Fibroblast of peridontal ligament (primary cell): Measurements from ENCODE around the gene TRAF7.

Experiments
- DNase-seq: peaks from one replicate; pipeline ENCODE4 v3.0.0-alpha.2; 2010; ENCODE audit errors: extremely low read depth

The TRAF7 gene

DNA sequence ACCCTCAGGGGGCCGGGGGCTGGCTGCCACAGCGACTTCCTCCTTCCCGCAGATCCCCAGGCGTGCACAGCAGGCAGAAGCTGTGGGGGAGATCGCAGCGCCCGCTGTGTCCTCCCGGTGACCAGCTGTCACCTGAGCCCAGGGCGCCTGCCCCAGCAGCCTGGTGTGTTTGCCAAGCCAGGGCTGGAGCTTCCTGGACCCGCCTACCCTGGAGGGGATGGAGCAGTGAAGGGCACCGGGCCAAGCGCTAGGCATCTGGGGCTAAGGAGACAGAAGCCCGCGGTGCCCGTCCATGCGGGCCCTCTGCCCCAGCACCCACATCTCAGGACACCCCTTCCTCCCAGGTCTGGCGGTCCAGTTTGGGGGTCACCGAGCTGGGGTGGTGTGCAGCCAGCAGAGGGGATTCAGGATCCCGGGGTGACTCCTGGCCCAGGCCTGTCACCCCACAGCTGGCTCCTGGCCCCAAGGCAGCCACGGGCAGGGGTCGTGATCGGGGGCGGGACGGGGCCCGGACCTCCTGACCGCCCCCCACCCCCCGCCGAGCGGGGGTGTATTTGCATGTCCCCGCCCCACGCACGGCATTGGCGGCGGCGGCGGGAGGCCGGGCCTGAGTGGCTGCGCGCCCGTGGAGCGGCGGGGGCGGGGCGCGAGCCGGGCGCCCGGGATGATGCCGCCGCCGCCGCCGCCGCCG lies 7.5 kb upstream of the TRAF7 start, which contains the start of gene RAB26:
TSS of gene RAB26 (plus strand) at position 645 of the 691 bp plus-strand sequence. CDS start 159 bp downstream, outside the sequence.
- peak; percentile 24 for DNase-seq

DNA sequence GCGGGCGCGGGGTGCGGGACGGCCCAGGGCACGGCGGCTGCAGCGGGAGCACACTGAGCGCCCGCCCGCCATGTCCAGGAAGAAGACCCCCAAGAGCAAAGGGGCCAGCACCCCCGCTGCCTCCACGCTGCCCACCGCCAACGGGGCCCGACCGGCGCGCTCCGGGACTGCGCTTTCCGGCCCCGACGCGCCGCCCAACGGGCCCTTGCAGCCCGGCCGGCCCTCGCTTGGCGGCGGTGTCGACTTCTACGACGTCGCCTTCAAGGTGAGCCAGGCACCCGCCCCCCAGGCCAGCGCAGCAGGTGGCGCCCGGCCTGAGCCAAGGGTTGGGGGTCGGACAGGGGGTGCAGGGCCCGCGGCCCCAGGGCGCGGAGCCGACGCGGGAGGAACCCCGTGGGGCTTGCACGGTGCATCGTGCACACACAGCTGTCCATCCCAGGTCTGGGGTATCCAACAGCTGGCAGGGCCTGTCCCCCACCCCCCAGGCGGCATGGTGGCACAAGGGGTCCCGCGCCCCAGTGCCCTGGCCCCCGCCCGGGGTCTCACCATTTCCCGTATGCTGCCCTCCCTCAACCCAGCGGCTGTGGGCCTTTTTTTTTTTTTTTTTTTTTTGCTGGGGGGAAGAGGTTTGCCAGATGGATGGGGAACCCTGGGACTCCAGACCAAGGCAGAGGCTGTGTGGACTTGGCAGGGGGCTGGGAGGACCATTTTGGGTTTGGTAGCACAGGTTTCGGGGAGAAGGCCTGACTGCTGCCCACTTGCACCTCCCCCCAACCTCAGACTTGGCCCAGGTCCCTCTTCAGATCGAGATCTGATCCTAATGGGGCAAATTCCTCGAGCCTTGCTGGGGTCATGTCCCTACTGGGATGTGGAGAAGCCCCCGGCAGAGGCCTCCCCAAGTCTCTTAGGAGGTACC lies 6.6 kb upstream of the TRAF7 start:
- DNase-seq = no peak

- no peak for DNase-seq
These were observed 5.8 kb upstream of the TRAF7 start for GRCh38 chr16:2149630-2150417.

DNA sequence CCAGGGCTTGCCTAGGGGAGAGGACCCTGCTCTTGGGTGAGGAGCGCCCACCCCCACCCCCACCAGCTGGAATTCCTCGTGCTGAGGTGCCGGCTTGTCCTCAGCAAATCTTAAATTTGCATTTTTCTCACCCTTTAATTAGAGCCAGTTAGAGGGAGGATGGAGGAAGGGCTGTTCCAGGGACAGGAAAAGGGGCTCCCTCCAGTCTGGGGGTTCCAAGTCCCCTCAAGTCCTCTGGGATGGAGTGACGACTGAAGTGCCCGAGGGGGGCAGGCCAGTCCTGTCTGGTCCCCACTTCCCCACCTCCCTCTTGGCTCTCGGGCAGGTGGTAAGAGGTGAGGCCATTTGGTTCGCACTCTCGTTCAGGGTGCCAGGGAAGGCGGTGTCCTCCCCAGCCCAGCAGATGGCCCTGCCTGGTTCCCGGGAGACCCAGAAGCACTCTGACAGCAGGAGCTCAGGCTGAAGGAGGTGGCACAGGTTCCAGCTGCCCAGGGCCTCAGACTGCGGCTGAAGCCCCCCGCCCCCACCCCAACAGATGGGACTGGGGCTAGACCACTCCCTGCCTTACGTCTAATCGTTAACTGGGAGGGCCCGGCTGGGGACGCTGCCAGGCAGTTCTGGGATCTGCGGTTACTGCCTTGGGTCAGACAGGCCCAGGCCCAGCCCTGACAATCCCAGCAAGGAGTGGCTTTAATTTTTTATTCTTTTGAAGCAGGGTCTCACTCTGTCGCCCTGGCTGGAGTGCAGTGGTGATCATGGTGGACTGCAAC lies 5.0 kb upstream of the TRAF7 start:
- no peak for DNase-seq

DNA sequence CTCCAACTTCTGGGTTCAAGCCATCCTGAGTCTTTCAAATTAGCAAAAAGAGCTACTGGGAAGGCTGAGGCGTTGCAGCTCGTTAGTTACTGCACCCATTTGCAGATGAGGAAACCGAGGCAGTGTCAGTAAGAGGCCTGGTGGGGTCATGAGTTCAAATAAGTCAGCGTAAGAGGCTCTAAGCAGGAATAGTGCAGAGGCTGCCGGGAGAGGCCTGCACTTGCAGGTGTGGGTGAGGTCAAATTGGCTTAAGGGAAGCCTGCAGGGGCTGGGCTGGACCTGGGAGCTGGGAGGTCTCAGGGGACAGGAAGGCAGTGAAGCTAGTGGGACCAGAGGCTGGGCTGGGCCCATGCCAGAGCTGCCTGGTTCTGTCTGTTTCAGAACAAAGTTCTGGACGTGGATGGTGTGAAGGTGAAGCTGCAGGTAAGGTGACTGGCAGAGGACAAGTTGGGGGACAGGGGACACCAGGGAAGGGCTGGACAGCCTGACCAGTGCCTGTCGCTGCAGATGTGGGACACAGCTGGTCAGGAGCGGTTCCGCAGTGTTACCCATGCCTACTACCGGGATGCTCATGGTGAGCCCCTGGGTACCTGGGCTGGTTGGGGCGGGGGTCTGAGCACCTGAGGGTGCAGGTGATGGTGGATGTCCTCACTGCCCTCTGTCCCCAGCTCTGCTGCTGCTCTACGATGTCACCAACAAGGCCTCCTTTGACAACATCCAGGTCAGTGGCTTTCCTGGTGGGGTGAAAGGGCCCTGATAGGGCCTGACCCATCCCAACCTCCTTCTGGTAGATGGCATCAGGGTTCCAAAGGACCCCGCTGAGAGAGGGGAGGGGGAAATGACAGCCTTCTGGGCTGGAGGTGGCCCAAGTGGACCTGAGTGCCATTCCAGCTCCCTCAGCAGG lies 4.1 kb upstream of the TRAF7 start:
- no peak for DNase-seq

GRCh38 chr16:2152695-2153506 lies 2.7 kb upstream of the TRAF7 start:
- no peak for DNase-seq

GRCh38 chr16:2154533-2155090 lies 970 bp upstream of the TRAF7 start:
- DNase-seq = no peak

DNA sequence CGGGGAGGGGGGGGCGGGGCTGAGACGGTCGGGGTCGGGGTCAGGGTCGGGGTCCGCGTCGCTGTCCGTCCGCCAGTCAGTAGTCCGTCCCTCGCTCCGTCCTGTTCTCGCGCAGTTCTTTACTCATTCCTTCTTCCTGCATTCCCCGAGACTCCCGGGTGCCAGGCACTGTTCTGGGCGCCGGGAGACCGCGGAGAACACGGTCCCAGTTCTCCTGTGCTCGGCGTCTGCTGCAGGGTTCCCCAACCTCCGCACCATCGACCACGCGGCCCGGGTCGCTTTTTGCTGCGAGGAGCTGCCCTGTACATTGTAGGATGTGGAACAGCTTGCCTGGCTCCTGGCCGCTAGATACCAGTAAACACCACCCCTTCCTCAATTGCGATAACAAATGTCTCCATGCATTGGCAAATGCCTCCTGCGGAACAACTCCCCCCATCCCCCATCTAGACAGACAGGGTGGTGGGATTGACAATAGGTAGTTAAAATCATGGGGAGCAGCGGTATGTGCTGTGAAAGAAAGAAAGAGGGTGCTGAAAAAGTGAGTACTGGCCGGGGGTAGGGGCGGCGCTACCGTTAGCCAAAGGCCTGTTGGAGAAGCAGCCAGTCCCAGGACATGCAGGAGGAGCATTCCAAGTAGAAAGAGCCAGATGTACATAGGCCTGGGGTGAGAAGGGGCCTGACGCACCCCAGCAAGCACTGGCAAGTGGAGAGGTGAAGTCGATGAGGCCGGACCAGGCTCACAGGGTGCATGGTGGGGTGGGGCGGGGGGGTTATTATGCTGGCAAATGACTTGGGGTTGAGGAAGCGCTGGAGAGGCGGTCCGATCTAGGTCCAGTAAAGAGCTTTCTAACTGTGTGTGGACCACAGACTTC lies 631 bp downstream of the TRAF7 start:
- DNase-seq = peak; percentile 65

DNA sequence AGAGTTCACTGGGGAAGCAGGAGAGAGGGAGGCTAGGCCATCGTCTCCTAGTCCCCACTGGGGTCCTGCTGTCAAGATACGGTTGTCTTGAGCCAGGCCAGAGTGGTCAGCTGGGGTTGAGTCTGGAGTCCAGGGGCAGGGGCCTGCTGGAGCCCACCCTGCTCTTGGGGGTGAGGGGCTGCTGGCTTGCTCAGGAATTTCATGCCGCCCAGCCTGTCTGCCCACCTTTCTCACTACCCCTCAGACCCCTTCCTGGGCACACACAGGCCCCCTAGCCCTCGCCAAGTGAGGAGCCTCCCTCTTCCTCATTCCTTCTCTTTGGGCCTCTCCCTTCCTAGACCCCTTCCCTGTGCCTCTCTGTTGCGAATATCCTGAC lies 1.3 kb downstream of the TRAF7 start:
- no peak for DNase-seq

- no peak for DNase-seq
These were observed 2.1 kb downstream of the TRAF7 start for GRCh38 chr16:2157480-2158261.

GRCh38 chr16:2158262-2158638 lies 2.7 kb downstream of the TRAF7 start:
- no peak for DNase-seq

- peak; percentile 88 for DNase-seq
These were observed 3.7 kb downstream of the TRAF7 start for GRCh38 chr16:2159175-2159838.

GRCh38 chr16:2160915-2161551 lies 5.5 kb downstream of the TRAF7 start:
- DNase-seq = no peak

DNA sequence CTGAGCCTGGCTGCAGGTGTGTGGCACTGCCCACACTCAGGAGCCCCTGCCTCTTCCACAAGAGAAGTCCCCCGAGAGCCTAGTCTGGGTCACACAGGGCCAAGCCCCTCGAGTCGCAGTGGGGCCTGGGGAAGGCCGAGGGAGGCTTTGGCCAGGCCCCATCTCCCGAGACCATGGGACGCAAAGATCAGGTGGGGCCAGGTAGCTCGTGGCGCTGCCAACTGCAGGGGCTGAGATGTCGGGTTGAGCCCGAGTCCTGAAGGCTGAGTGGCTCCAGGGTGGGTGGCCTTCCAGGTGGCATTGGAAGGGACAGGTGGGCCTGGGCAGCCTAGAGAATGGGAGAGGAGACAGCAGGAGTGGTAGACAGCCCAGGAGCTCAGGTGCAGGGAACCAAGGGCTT lies 6.3 kb downstream of the TRAF7 start:
- DNase-seq = no peak

- DNase-seq = no peak
These were observed 7.1 kb downstream of the TRAF7 start for GRCh38 chr16:2162676-2163118.

DNA sequence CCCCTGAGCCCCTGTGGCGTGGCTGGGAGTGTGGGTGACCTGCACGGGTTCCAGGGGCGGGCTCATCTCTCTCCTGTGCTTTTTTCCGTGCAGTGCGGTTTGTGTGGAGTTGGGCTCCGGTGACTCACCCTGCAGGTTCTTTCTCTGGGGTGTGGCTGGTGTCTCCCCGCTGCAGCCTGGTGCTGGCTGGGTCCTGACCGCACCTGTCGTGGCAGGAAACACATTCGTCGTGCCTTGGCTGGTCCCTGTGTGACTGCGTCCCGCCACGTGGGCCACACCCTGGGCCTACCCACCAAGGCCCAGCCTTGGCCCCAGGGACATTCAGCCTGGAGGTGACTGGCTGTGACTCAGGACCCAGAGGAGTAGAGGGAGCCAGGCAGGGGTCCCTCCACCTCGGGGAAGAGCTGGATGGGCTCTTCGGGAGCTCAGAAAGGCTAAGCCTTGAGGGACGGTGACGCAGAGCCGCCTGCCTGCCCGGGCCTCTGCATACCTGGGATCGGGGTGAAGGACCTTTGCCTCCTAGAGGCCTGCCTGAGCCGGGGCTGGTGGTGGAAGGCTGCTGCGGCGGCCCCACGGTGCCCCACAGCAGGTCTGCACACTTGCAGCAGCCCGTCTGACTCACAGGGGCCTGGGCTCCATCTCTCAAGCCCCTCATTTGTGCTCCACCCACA lies 7.8 kb downstream of the TRAF7 start:
- DNase-seq = no peak
